Left kidney (tissue), 2 donors: ENCODE measurements around the gene SPNS2. TPM values are rescaled to one million over a fixed set of nuclear protein-coding genes. Genes with fewer than 3 reads are reported as not detected.

Experiments
- DNase-seq: peaks from one replicate; pipeline ENCODE4 v3.0.0-alpha.2; 2013
- polyA plus RNA-seq: library from polyadenylated mRNA; unstranded; fragments of 120-200 nt; gene quantifications from one replicate; pipeline ENCODE4 v1.2.1, GENCODE V29; 2013; ENCODE audit not compliant: insufficient read length

SPNS2 gene
- polyA plus RNA-seq, 1 donor = 32.3 TPM

- no peak for DNase-seq
Measured at GRCh38 chr17:4549781-4550533, 51.3 kb downstream of the SPNS2 start.

GRCh38 chr17:4550534-4551039 is 51.9 kb downstream of the SPNS2 start:
- DNase-seq = no peak

GRCh38 chr17:4551141-4551540 is 52.5 kb downstream of the SPNS2 start:
- no peak for DNase-seq

- no peak for DNase-seq
Measured at GRCh38 chr17:4551796-4552525, 53.3 kb downstream of the SPNS2 start.

- no peak for DNase-seq
Measured at GRCh38 chr17:4553669-4554068, 55.0 kb downstream of the SPNS2 start.

GRCh38 chr17:4554441-4554996 is 55.8 kb downstream of the SPNS2 start:
- DNase-seq = no peak

GRCh38 chr17:4554997-4555799 is 56.5 kb downstream of the SPNS2 start, which contains the start of gene MYBBP1A:
Gene MYBBP1A, minus strand, starts transcription at chr17:4555384. Its CDS starts 60 bp downstream, at chr17:4555324.
- DNase-seq = peak; percentile 96

GRCh38 chr17:4555873-4556759 is 57.4 kb downstream of the SPNS2 start:
- no peak for DNase-seq

- no peak for DNase-seq
Measured at GRCh38 chr17:4556996-4557395, 58.3 kb downstream of the SPNS2 start.

- DNase-seq = no peak
Measured at GRCh38 chr17:4557626-4558346, 59.1 kb downstream of the SPNS2 start.

- DNase-seq = no peak
Measured at GRCh38 chr17:4558347-4558971, 59.8 kb downstream of the SPNS2 start.

GRCh38 chr17:4559139-4559791 is 60.6 kb downstream of the SPNS2 start:
- DNase-seq = no peak

GRCh38 chr17:4559966-4560365 is 61.3 kb downstream of the SPNS2 start:
- DNase-seq = no peak

GRCh38 chr17:4560421-4560820 is 61.7 kb downstream of the SPNS2 start, which contains the start of gene GGT6:
Gene GGT6, minus strand, starts transcription at chr17:4560577. Its CDS starts 56 bp downstream, at chr17:4560521.
- DNase-seq = no peak

GRCh38 chr17:4560837-4561256 is 62.2 kb downstream of the SPNS2 start:
- no peak for DNase-seq

- DNase-seq = no peak
Measured at GRCh38 chr17:4562015-4562969, 63.6 kb downstream of the SPNS2 start.

- DNase-seq = peak; percentile 73
Measured at GRCh38 chr17:4565209-4566141, 66.8 kb downstream of the SPNS2 start.
